NCI-H2171 (cell line): Measurements from ENCODE around the gene LRRC32.

Experiments
- DNase-seq: peaks from one replicate; lab custom pipeline; 2025; lab: John Stamatoyannopoulos, UW

LRRC32 gene

GRCh38 chr11:76670485-76671236 lies at the start of gene LRRC32:
LRRC32 (minus strand) TSS chr11:76670747; CDS start chr11:76665954, 4,793 bp downstream.
- no peak for DNase-seq

- DNase-seq: no peak
These were observed 49.1 kb upstream of the LRRC32 start for GRCh38 chr11:76719686-76720085.

GRCh38 chr11:76719281-76719680 lies 48.7 kb upstream of the LRRC32 start:
- DNase-seq: no peak

- DNase-seq: no peak
These were observed 47.3 kb upstream of the LRRC32 start for GRCh38 chr11:76717816-76718215.

GRCh38 chr11:76717369-76717768 lies 46.8 kb upstream of the LRRC32 start:
- DNase-seq: no peak

GRCh38 chr11:76716268-76716667 lies 45.7 kb upstream of the LRRC32 start:
- DNase-seq: no peak

- no peak for DNase-seq
These were observed 43.9 kb upstream of the LRRC32 start for GRCh38 chr11:76714493-76714892.

- DNase-seq: no peak
These were observed 43.0 kb upstream of the LRRC32 start for GRCh38 chr11:76713499-76713898.

- DNase-seq: no peak
These were observed 41.6 kb upstream of the LRRC32 start for GRCh38 chr11:76712125-76712524.

GRCh38 chr11:76709756-76710155 lies 39.2 kb upstream of the LRRC32 start:
- DNase-seq: no peak

- DNase-seq: no peak
These were observed 38.6 kb upstream of the LRRC32 start for GRCh38 chr11:76708972-76709660.

GRCh38 chr11:76707293-76707825 lies 36.8 kb upstream of the LRRC32 start:
- DNase-seq: no peak

- no peak for DNase-seq
These were observed 36.1 kb upstream of the LRRC32 start for GRCh38 chr11:76706667-76707066.

GRCh38 chr11:76705826-76706225 lies 35.3 kb upstream of the LRRC32 start:
- DNase-seq: no peak

GRCh38 chr11:76704171-76704948 lies 33.8 kb upstream of the LRRC32 start:
- no peak for DNase-seq

- DNase-seq: no peak
These were observed 33.2 kb upstream of the LRRC32 start for GRCh38 chr11:76703707-76704106.

GRCh38 chr11:76702336-76703128 lies 32.0 kb upstream of the LRRC32 start:
- no peak for DNase-seq

- no peak for DNase-seq
These were observed 30.9 kb upstream of the LRRC32 start for GRCh38 chr11:76701294-76702040.

- no peak for DNase-seq
These were observed 29.9 kb upstream of the LRRC32 start for GRCh38 chr11:76700177-76701100.
